HG03066 (cell line): ENCODE results near the gene RASAL2.

ENCODE experiments used
- ATAC-seq: cut with Tn5 transposase; IDR thresholded peaks from one replicate; pipeline ENCODE4 v1.9.1; 2021; ENCODE audit warnings: low read depth; ENCODE audit not compliant: unreplicated experiment

The RASAL2 gene

GRCh38 chr1:178528228-178528952 lies 434.5 kb downstream of the RASAL2 start:
- ATAC-seq: no peak

- no peak for ATAC-seq
Measured at GRCh38 chr1:178528953-178529335, 435.0 kb downstream of the RASAL2 start.

- ATAC-seq: no peak
Measured at GRCh38 chr1:178529364-178530036, 435.6 kb downstream of the RASAL2 start.

GRCh38 chr1:178530037-178530402 lies 436.1 kb downstream of the RASAL2 start:
- ATAC-seq: no peak

DNA sequence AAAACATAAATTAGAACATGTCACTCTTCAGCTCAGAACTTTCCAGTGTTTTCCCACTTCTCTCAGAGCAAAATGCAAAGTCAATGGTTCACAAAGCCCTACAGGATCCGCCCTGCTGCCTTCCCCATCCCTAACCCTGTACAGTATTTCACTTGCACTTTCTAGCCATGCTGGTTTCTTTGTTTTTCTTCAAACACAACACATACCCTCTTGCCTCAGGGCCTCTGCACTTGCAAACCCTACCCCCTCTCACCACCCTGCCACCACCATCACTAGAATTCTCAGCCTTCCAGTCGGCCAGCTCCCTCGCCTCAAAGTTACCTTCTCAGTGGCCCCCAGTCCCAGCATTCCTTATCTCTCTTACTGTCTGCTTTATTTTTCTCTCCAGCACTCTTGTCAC lies 436.6 kb downstream of the RASAL2 start:
- ATAC-seq: no peak

DNA sequence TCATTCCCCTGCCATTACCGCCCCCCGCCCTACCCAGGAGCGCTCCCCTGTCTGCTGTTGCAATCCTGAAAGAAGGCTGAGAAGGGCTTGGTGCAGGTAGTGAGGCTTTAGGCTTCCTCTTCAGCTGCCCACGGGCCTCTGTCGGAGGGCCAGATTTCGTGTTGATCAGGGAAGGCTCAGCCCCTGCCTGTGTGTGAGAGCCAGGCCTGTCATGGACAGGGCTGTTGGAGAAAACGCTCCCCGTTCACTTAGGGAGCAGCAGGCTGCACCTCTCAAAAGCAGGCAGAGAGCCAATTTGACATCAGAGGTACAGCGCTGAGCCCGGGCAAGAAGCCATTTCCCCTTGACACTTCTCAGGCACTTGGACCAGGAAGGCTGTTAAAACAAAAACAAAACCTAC lies 438.0 kb downstream of the RASAL2 start:
- no peak for ATAC-seq

DNA sequence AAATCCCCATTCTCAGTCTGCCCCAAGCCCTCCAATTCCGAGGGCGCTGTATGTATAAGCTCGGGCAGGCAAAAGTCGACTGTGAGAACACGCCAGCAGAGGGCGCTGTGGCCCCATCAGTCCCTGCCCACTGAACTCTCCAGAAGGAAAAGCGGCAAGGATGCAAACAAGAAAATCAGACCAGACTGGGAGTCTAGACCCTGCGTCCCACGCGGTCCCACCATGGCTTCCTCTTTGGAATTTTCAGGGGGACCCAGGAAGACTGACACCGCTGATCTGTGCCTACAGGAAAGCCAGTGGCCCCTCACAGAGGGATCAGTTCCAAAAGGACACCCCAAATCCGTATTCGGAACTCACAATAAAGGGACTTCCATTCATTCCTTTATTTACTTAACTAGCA lies 438.5 kb downstream of the RASAL2 start:
- peak; percentile 83 for ATAC-seq

- ATAC-seq: no peak
Measured at GRCh38 chr1:178533121-178533946, 439.4 kb downstream of the RASAL2 start.
